LNCAP (cell line): ENCODE results near the gene PARD3B.

ENCODE experiments used
- TF ChIP-seq, protein P1 (sequence below): fragments of 450-650 bp; IDR thresholded peaks from 2 replicates; pipeline ENCODE4 v1.5.1; 2017; ENCODE audit warnings: mild to moderate bottlenecking

The PARD3B gene

DNA sequence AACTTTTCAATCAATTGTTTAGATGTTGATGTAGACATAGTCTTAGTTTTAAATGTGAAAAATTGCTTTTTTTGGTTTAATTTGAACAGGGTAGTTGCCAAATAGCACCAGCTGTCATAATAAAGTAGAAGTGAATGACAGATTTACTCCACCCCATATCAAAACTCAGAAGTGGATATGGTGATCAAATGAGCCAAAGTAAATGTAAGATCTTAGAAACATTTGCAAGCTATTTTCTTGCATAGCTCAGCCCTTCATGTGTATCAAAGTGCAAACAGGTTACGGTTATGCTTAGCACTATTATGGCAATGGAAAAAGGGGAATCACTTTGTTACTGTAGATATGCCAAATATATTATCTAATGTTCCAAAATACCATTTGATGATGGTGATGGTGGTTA, 596.1 kb downstream of the PARD3B start:
- TF ChIP-seq, protein P1, sequence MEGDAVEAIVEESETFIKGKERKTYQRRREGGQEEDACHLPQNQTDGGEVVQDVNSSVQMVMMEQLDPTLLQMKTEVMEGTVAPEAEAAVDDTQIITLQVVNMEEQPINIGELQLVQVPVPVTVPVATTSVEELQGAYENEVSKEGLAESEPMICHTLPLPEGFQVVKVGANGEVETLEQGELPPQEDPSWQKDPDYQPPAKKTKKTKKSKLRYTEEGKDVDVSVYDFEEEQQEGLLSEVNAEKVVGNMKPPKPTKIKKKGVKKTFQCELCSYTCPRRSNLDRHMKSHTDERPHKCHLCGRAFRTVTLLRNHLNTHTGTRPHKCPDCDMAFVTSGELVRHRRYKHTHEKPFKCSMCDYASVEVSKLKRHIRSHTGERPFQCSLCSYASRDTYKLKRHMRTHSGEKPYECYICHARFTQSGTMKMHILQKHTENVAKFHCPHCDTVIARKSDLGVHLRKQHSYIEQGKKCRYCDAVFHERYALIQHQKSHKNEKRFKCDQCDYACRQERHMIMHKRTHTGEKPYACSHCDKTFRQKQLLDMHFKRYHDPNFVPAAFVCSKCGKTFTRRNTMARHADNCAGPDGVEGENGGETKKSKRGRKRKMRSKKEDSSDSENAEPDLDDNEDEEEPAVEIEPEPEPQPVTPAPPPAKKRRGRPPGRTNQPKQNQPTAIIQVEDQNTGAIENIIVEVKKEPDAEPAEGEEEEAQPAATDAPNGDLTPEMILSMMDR, result no peak

DNA sequence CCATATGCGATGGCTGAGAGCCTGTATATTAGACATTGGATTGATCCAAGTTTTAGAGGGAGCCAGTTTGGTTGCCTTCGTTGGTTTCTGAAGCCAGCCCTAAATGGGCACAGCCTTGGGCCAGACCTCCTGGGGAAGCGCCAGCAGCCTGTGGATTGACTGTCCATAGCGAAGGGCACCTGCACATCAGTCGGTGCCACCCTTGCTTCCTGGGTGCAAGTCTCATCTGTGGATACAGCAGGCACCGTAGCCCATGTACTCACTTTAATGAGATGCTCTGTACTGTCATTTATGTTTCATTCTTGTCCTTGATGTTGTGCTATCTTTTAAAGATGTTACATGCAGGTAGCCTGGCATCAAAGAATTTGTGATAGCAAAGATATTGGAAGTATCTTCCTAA, 600.6 kb downstream of the PARD3B start:
- TF ChIP-seq, protein P1, result no peak

DNA sequence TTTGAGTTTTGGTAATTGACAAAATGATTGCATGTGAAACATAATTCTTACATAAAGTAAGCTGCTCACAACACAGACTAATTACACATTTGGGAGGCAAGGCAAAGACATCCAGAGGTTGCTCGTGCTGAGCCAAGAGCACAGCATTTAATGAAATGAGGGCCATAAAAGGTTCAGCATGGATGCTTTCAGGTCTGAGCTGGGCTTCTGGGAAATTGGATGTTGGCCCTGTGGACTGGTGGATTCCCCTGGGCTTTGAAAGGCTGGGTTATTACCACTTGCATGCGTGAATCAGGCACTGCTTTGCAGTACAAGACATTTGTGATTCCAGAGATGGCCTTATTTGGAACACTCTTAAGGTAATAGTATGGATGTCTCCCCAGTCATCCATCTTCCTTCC, 603.5 kb downstream of the PARD3B start:
- TF ChIP-seq, protein P1, result no peak

DNA sequence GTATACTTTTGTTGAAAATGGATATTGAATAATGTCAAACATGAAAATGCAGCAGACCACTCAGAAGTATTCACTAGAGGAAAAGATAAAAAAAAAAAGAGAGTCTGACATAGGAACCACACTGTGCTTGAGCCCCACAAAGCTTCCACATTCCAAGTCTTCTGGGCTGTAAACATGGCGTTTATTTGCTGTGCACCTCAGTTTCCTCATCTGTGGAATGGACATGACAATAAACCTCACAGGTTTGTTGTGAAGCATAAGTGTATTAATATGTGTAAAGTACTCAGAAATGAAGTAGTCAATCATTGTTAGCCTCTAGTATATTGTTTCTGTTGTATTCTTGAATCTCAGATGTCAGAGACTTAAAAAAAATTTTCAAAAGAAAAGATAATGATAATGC, 611.2 kb downstream of the PARD3B start:
- TF ChIP-seq, protein P1, result no peak

DNA sequence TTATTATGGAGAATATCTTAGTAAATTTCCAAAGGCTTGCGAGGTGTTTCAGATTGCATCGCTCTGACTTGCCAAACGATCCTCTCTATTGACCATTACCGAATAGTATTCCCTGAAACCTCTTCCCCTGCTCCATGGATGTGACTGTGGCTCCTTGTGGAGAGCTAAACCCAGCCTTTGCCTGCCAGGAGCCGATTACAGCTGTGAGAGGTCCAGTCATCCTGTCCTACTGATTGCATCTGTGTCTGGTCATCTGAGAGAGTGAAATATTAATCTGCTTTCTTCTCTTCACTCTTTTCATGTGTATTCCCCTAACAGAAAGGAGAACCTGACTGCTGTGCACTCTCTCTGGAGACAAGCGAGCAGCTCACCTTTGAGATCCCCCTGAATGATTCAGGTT, 613.1 kb downstream of the PARD3B start:
- TF ChIP-seq, protein P1, result no peak

DNA sequence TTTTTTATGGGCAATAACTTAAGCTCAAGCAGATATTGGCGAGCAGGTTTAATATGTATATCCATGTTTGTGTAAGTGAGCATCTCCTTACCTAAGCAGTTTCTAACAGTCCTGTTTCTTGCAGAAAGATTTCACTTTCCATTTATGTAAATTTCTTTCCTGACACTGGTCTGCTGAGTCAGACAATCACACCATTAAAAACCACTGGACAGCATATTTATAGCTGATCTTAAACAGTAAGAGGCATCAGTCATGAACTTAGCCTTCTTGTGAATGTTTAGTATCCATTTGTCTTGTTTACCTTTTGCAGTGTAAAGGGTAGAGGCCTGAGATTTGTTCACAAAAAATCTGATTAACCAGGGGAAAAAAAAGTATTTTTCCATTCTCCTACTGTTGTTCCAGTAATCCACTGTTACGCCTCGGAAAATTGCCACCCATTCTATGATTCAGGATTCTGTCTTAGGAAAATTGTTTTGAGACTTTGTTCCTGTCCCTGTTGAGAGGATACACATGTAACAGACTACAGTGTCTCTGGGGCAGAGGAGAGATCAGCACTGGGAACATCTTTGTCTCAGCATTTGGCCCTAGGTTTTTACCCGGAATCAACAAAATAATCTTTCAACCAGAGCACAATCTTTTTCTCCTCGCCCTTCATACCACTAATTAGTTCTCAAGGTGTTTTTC, 616.0 kb downstream of the PARD3B start:
- TF ChIP-seq, protein P1, result no peak

DNA sequence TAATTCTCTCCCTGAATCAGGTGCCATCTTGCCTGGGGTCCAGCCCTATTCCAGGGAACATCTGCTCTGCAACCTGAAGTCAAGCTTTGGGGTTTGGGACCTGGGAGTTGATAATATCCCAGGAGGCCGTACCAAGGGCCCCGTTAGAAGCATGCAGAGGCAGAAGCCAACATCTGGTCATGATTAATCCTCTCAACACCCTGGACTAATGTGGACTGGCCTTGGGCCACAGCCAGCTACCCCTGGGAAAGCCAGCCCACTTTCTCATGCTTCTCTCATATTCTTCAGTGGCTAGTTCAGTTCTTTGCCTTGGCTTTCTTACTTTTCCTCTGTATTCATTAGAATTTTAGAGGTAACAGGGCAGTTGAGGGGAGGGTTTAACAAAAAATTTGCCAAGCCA, 621.5 kb downstream of the PARD3B start:
- TF ChIP-seq, protein P1, result no peak

DNA sequence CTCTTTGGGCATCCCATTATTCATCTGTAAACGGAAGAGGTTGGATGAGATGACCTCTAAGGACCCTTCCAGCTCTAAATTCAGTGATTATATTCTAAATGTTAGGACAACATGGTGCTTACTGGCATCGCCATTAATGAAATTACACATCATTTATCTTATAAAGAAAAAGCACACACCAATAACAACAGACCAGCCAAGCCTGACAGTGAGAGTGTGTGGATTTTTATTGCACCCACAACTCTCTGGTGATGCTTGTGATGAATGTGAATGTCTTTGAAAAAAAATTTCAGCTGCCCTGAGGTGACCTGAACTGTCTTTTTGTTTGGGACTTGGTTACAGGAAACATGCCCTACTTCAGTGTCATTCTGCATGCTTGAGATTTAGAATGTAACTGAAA, 623.7 kb downstream of the PARD3B start:
- TF ChIP-seq, protein P1, result no peak
